ENCODE measurements around the gene TTLL12.
"Not testable (repeated sequence)": the region's sequence is repeated elsewhere in the genome, so short reads cannot be mapped to it uniquely, and the experiment has no call there.

The TTLL12 gene

GRCh38 chr22:43150731-43151206 lies 36.2 kb downstream of the TTLL12 start:
- Histone ChIP-seq H3K27ac (no peak overlapping the region), H3K4me1 (ENCODE audit: low read depth, poor library complexity, severe bottlenecking) (peaks cover 37% of the 10 kb centered on the region), H2AFZ (ENCODE audit: low read depth) (peak overlapping the region; percentile 90), H4K20me1 (ENCODE audit: insufficient read depth) (no peaks in the 10 kb centered on the region), H3K27me3 (ENCODE audit: insufficient read depth, low read depth) (no peaks in the 10 kb centered on the region), H3K4me3 (IDR thresholded peaks at IDR 0.05; ENCODE audit: insufficient read depth, low read depth, low read length) (no peak overlapping the region), H3K4me2 (peak overlapping the region; percentile 73), H3K36me3 (ENCODE audit: insufficient read depth) (no peaks in the 10 kb centered on the region), H3K79me2 (ENCODE audit: insufficient read depth, low read depth) (peaks cover 4% of the 10 kb centered on the region; the same call in 1 of the 2 replicates), H3K9ac (no peak overlapping the region; the same call in 1 of the 2 replicates)
- TF ChIP-seq CTCF (conservative IDR thresholded peaks at IDR 0.05; ENCODE audit: low read depth, low read length): no peak

GRCh38 chr22:43148581-43148980 lies 38.4 kb downstream of the TTLL12 start:
- H3K4me3 ChIP-seq (IDR thresholded peaks at IDR 0.05; ENCODE audit: insufficient read depth, low read depth, low read length): no peak overlapping the region
- no peak overlapping the region for H3K9ac ChIP-seq
- H3K4me2 ChIP-seq: peak overlapping the region; percentile 17; the same call in 1 of the 2 replicates
- H3K36me3 ChIP-seq (ENCODE audit: insufficient read depth): no peaks in the 10 kb centered on the region
- peaks cover 34% of the 10 kb centered on the region for H3K4me1 ChIP-seq (ENCODE audit: low read depth, poor library complexity, severe bottlenecking)
- no peak overlapping the region; the same call in 1 of the 2 replicates for H2AFZ ChIP-seq (ENCODE audit: low read depth)
- H3K27me3 ChIP-seq (ENCODE audit: insufficient read depth, low read depth): no peaks in the 10 kb centered on the region
- H3K79me2 ChIP-seq (ENCODE audit: insufficient read depth, low read depth): no peaks in the 10 kb centered on the region
- no peaks in the 10 kb centered on the region for H4K20me1 ChIP-seq (ENCODE audit: insufficient read depth)
- H3K27ac ChIP-seq: no peak overlapping the region
- TF ChIP-seq CTCF (conservative IDR thresholded peaks at IDR 0.05; ENCODE audit: low read depth, low read length): no peak

- Histone ChIP-seq H3K27me3 (ENCODE audit: insufficient read depth, low read depth) (no peaks in the 10 kb centered on the region), H3K79me2 (ENCODE audit: insufficient read depth, low read depth) (no peaks in the 10 kb centered on the region), H4K20me1 (ENCODE audit: insufficient read depth) (no peaks in the 10 kb centered on the region), H3K4me3 (IDR thresholded peaks at IDR 0.05; ENCODE audit: insufficient read depth, low read depth, low read length) (no peak overlapping the region), H3K4me2 (peak overlapping the region; percentile 83), H3K27ac (peak overlapping the region; percentile 45; the same call in 1 of the 2 replicates), H2AFZ (ENCODE audit: low read depth) (peak overlapping the region; percentile 68), H3K9ac (peak overlapping the region; percentile 22; the same call in 1 of the 2 replicates), H3K4me1 (ENCODE audit: low read depth, poor library complexity, severe bottlenecking) (peaks cover 30% of the 10 kb centered on the region), H3K36me3 (ENCODE audit: insufficient read depth) (no peaks in the 10 kb centered on the region)
- no peak for TF ChIP-seq CTCF (conservative IDR thresholded peaks at IDR 0.05; ENCODE audit: low read depth, low read length)
Observed at GRCh38 chr22:43147821-43148220, 39.1 kb downstream of the TTLL12 start.

- not testable (repeated sequence) for H3K4me2 ChIP-seq; H2AFZ ChIP-seq (ENCODE audit: low read depth); H3K36me3 ChIP-seq (ENCODE audit: insufficient read depth); H4K20me1 ChIP-seq (ENCODE audit: insufficient read depth); H3K9ac ChIP-seq; H3K4me3 ChIP-seq (IDR thresholded peaks at IDR 0.05; ENCODE audit: insufficient read depth, low read depth, low read length); H3K27me3 ChIP-seq (ENCODE audit: insufficient read depth, low read depth); H3K27ac ChIP-seq
- peaks cover 12% of the 10 kb centered on the region for H3K79me2 ChIP-seq (ENCODE audit: insufficient read depth, low read depth)
- peaks cover 36% of the 10 kb centered on the region for H3K4me1 ChIP-seq (ENCODE audit: low read depth, poor library complexity, severe bottlenecking)
Observed at GRCh38 chr22:43146332-43146731, 40.6 kb downstream of the TTLL12 start.

GRCh38 chr22:43145371-43145770 lies 41.6 kb downstream of the TTLL12 start:
- H3K36me3 ChIP-seq (ENCODE audit: insufficient read depth); H3K27ac ChIP-seq; H3K9ac ChIP-seq; H4K20me1 ChIP-seq (ENCODE audit: insufficient read depth); H3K4me3 ChIP-seq (IDR thresholded peaks at IDR 0.05; ENCODE audit: insufficient read depth, low read depth, low read length); H3K27me3 ChIP-seq (ENCODE audit: insufficient read depth, low read depth); H2AFZ ChIP-seq (ENCODE audit: low read depth); H3K4me2 ChIP-seq: not testable (repeated sequence)
- Histone ChIP-seq H3K4me1 (ENCODE audit: low read depth, poor library complexity, severe bottlenecking) (peaks cover 32% of the 10 kb centered on the region), H3K79me2 (ENCODE audit: insufficient read depth, low read depth) (peaks cover 15% of the 10 kb centered on the region)

Data from KMS-11 (cell line).